WI38 (cell line): Measurements from ENCODE around the gene LIAS.

Experiments used
- H3K4me3 ChIP-seq: 2 replicates; pipeline ENCODE4 v1.5.1; 2011; ENCODE audit warnings: low read depth, mild to moderate bottlenecking, control low read depth, low read length
- CTCF ChIP-seq: IDR thresholded peaks from 2 replicates; pipeline ENCODE4 v1.5.1; 2012; ENCODE audit warnings: low read depth, mild to moderate bottlenecking, control low read depth, low read length

The LIAS gene

DNA sequence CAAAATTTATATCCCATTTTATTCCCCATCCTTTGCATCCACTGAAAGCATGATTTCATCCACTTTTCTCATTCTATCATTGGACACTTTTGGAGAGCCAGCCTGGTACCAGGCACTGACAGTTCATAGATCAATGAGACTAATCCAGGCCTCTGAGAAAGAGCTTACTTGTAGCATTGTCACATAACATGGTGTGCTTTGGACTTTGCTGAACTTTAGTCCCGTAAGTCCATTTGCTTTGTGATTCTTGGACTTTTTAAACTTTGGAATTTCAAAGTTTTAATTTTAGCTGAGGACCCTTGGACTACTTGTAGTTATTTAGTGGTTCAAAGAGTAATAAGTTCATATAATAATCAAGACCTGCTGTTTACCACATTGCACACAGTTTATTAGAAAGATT lies 11.5 kb downstream of the LIAS start:
- no peak for TF ChIP-seq CTCF
- H3K4me3 ChIP-seq: no peak overlapping the region

DNA sequence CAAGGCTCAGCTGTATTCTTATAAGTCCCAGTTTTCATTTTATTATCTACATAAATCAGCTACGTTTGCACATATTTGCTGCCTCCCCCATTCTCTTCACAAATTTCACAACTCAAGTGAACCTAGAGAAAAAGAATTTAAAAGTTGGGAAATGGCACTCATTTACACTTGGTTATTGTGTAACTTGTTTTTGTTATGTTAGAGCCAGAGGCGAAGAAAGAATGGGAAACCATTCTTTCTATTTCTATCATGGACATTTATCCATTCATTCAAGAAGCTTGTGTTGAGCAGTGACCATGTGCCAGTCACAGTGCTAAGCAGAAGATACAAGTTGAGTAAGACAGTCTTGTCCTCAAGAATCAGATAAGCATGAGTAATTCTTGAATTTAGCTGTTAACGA lies 13.5 kb downstream of the LIAS start:
- H3K4me3 ChIP-seq: no peak overlapping the region
- no peak for TF ChIP-seq CTCF

DNA sequence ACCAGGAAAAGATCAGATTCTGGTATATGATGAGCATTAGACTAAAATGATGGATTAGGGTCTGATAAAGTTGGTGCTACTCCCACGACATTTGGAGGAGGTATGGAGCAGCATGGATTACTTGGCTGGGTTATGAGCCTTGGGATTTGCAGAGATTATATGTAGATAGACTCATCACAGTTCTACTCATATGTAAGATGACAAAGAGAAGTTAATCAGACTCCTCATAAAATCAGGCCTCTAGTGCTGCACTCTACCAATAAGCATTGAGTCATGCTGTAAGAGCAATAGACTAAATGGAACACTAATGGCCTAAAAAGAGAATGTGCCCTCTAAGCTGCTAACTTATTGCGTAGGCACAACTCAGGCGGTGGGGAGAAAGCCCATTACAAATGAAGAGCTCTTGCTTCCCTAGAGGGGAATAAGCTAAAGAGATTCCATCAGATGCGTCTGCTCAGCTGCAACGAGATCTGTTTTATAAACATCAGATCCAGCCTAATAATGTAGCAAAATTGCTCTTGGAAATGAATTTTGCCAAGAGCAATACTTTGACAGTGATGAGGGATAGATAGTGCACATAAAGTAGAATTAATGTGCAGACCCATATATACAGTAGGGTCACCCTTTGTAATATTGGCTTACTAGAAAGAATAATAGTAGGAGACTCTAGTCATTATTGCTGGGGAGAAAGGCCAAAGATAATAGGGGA lies 17.5 kb downstream of the LIAS start:
- H3K4me3 ChIP-seq: no peak overlapping the region
- TF ChIP-seq CTCF: no peak

DNA sequence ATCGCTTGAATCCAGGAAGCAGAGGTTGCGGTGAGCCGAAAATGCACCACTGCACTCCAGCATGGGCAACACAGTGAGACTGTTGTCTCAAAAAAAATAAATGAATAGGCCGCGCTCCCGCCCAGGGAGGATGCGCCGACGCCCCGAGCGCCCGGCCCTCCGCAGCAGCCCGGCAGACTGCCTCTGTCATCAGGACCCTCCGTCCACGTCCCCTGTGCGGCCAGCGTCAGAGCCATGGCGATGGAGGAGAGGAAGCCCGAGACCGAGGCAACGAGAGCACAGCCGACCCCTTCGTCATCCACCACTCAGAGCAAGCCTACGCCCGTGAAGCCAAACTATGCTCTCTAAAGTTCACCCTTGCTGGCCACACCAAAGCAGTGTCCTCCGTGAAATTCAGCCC lies 21.4 kb downstream of the LIAS start:
- TF ChIP-seq CTCF: no peak
- no peak overlapping the region for H3K4me3 ChIP-seq

DNA sequence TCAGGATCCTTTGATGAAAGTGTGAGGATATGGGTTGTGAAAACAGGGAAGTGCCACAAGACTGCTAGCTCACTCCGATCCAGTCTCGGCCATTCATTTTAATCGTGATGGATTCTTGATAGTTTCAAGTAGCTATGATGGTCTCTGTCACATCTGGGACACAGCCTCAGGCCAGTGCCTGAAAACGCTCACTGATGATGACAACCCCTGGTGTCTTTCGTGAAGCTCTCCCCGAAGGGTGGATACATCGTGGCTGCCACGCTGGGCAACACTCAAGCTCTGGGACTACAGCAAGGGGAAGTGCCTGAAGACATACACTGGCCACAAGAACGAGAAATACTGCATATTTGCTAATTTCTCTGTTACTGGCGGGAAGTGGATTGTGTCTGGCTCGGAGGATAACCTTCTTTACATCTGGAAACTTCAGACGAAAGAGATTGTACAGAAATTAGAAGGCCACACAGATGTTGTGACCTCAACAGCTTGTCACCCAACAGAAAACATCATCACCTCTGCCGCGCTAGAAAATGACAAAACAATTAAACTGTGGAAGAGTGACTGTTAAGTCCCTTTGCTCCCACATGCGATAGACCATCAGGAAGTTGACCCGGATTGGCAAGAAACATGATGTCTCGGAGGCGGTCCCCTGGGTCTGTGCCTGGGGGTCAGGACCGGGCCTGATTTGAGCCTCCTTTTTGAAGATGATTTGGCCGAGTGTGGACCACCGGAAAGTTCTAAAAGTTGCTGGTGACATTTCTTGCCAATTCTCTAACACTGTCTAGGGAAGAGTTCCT lies 22.2 kb downstream of the LIAS start:
- H3K4me3 ChIP-seq: no peak overlapping the region
- TF ChIP-seq CTCF: no peak

DNA sequence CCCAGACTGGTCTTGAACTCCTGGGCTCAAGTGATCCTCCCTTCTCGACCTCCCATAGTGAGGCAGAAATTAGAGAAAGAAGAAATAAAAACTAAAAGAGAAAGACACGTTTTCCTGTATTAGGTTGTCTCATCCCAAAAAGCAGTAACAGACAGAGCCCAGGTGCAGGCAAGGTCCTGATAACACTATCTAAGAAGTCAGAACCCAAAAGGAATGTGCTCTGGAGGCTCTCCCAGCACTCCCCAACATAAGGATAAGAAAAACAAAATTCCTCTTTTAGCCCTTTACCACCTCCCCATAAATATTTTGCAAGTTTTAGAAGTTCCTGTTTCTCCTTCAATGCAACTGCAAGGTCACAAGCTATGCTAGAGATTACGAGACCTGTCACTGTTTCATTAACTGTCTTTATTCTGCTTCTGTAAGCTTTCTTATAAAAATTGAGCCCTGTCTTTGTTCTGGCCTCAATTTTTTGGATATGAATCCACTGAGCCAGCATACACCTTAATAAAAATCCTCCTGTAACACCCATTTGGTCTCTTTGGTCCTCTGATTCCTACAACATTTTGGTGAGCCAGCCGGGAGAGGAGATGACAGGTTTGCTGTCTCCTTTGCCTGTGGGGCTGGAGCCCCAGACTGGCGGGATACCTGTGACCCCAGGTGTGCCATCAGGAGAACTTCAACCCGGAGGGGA lies 25.9 kb downstream of the LIAS start:
- no peak overlapping the region for H3K4me3 ChIP-seq
- no peak for TF ChIP-seq CTCF
